KMS-11 (cell line): Measurements from ENCODE around the gene CD34.

ENCODE experiments used
- H2AFZ ChIP-seq: fragments of 200-600 bp; sonication (generic); 2 replicates; pipeline ENCODE4 v1.6.1; 2016; ENCODE audit warnings: antibody characterized with exemption, mixed run types, low read depth
- H3K27ac ChIP-seq: fragments of 200-600 bp; sonication (generic); 2 replicates; pipeline ENCODE4 v1.6.1; 2016; ENCODE audit warnings: mild to moderate bottlenecking, mixed run types
- H3K27me3 ChIP-seq: fragments of 200-600 bp; sonication (generic); 2 replicates; pipeline ENCODE4 v1.6.1; 2017; ENCODE audit warnings: mild to moderate bottlenecking, low read depth, mixed run types, moderate library complexity; ENCODE audit not compliant: insufficient read depth
- H3K36me3 ChIP-seq: fragments of 200-600 bp; sonication (generic); 2 replicates; pipeline ENCODE4 v1.6.1; 2017; ENCODE audit warnings: mild to moderate bottlenecking, mixed run types; ENCODE audit not compliant: insufficient read depth
- H3K4me1 ChIP-seq: fragments of 200-600 bp; sonication (generic); 2 replicates; pipeline ENCODE4 v1.6.1; 2016; ENCODE audit warnings: mild to moderate bottlenecking, low read depth, mixed run types; ENCODE audit not compliant: poor library complexity, severe bottlenecking
- H3K4me2 ChIP-seq: fragments of 200-600 bp; sonication (generic); 2 replicates; pipeline ENCODE4 v1.7.0; 2016; ENCODE audit warnings: mild to moderate bottlenecking, mixed run types
- H3K4me3 ChIP-seq: fragments of 200-600 bp; sonication (generic); IDR thresholded peaks from 2 replicates; pipeline ENCODE4 v1.6.1; 2017; ENCODE audit warnings: low read depth, low read length, mixed read lengths; ENCODE audit not compliant: insufficient read depth
- H3K79me2 ChIP-seq: fragments of 200-600 bp; sonication (generic); 2 replicates; pipeline ENCODE4 v1.6.1; 2016; ENCODE audit warnings: low read depth, mixed run types; ENCODE audit not compliant: insufficient read depth
- H3K9ac ChIP-seq: fragments of 200-600 bp; sonication (generic); 2 replicates; pipeline ENCODE4 v1.6.1; 2016; ENCODE audit warnings: mild to moderate bottlenecking, mixed run types
- H4K20me1 ChIP-seq: fragments of 200-600 bp; sonication (generic); 2 replicates; pipeline ENCODE4 v1.6.1; 2016; ENCODE audit warnings: mild to moderate bottlenecking, mixed run types; ENCODE audit not compliant: insufficient read depth
- TF ChIP-seq, protein P1 (sequence below): fragments of 200-600 bp; sonication (generic); conservative IDR thresholded peaks from 2 replicates; pipeline ENCODE4 v1.6.1; 2017; ENCODE audit warnings: low read depth, mild to moderate bottlenecking, antibody characterized with exemption, low read length, moderate library complexity, mixed read lengths

CD34 gene

DNA sequence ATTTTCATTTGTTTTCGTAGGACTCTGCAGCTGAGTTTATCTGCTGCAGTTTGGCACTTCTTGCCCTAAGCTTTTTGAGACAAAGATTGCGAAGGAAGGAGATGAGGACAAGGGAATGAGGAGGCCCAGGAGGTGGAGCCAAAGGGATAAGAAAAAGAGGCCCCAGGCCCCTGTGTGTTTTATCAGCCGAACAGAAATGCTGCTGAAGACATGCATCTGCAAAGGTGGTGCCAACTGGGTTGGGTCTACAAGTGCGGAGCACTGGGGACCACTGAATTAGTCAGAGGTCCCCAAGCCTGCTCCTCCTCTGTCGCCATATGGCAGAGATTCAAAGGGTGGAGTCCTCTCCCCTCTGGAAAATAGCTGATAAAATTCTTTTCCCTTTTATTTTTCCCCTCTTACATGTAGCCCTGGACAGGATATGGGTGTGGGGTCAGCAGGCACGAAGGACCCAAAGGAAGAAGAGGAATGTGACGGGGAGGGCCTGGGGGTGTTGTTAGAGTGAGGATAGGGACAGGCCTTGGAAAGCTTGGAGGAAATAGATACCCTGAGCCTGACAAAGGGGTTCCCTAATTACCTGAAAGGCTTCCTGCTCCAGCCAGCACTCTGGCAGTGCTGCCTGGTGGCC is 2.7 kb downstream of the CD34 start:
- H4K20me1 ChIP-seq: no peaks in the 10 kb centered on the region
- H3K79me2 ChIP-seq: no peaks in the 10 kb centered on the region
- H2AFZ ChIP-seq: no peak overlapping the region
- no peak overlapping the region for H3K4me3 ChIP-seq
- no peak overlapping the region for H3K4me2 ChIP-seq
- H3K36me3 ChIP-seq: no peaks in the 10 kb centered on the region
- no peaks in the 10 kb centered on the region for H3K4me1 ChIP-seq
- no peak overlapping the region for H3K27ac ChIP-seq
- no peaks in the 10 kb centered on the region for H3K27me3 ChIP-seq
- TF ChIP-seq, protein P1, sequence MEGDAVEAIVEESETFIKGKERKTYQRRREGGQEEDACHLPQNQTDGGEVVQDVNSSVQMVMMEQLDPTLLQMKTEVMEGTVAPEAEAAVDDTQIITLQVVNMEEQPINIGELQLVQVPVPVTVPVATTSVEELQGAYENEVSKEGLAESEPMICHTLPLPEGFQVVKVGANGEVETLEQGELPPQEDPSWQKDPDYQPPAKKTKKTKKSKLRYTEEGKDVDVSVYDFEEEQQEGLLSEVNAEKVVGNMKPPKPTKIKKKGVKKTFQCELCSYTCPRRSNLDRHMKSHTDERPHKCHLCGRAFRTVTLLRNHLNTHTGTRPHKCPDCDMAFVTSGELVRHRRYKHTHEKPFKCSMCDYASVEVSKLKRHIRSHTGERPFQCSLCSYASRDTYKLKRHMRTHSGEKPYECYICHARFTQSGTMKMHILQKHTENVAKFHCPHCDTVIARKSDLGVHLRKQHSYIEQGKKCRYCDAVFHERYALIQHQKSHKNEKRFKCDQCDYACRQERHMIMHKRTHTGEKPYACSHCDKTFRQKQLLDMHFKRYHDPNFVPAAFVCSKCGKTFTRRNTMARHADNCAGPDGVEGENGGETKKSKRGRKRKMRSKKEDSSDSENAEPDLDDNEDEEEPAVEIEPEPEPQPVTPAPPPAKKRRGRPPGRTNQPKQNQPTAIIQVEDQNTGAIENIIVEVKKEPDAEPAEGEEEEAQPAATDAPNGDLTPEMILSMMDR: no peak
- H3K9ac ChIP-seq: no peak overlapping the region

DNA sequence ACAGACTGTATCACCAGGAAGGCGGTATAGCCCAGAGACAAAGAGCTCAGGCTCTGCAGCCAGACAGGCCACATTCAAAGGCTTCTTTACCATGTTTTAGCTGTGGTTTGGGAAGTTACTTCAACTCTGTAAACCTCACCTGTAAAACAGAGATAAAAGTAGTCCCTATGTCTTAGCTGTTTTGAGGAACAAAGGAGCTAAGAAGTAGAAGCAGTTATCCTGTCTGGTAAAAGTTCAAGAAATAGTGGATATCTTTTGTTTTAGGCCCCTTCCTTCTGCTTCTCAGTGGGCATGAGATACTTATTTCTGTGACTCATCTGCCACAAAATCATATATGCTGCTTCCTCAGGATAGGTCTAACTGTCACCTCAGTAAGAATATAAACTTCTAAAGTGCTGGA is 6.5 kb downstream of the CD34 start:
- no peak overlapping the region for H3K4me3 ChIP-seq
- H3K27ac ChIP-seq: no peak overlapping the region
- H3K27me3 ChIP-seq: no peaks in the 10 kb centered on the region
- no peak overlapping the region for H3K4me2 ChIP-seq
- H3K4me1 ChIP-seq: no peaks in the 10 kb centered on the region
- H3K36me3 ChIP-seq: no peaks in the 10 kb centered on the region
- no peak overlapping the region for H2AFZ ChIP-seq
- H3K9ac ChIP-seq: no peak overlapping the region
- TF ChIP-seq, protein P1: no peak
- no peaks in the 10 kb centered on the region for H4K20me1 ChIP-seq
- H3K79me2 ChIP-seq: no peaks in the 10 kb centered on the region

DNA sequence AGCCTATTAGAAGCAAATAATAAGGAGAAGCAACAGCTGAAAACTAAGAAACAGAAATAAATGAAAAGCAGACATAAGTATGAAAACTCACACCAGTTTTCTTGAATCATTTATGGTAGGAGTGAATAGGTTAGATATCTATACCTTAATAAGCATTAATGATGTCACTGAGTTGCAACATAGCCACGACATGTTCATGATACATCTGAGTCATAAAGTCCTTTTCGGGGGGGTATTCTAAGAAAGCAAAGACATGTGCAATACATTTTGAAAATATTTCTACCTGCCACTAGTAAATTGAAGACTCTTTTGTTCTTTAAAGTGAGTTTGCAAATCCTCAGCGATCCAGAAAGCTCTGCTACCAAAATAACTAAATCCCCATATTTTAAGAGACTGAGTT is 7.2 kb downstream of the CD34 start:
- no peaks in the 10 kb centered on the region for H4K20me1 ChIP-seq
- H3K36me3 ChIP-seq: no peaks in the 10 kb centered on the region
- no peaks in the 10 kb centered on the region for H3K4me1 ChIP-seq
- H3K79me2 ChIP-seq: no peaks in the 10 kb centered on the region
- H3K9ac ChIP-seq: no peak overlapping the region
- no peak overlapping the region for H3K4me3 ChIP-seq
- no peak overlapping the region for H3K4me2 ChIP-seq
- no peak overlapping the region for H2AFZ ChIP-seq
- TF ChIP-seq, protein P1: no peak
- H3K27me3 ChIP-seq: no peaks in the 10 kb centered on the region
- no peak overlapping the region for H3K27ac ChIP-seq

DNA sequence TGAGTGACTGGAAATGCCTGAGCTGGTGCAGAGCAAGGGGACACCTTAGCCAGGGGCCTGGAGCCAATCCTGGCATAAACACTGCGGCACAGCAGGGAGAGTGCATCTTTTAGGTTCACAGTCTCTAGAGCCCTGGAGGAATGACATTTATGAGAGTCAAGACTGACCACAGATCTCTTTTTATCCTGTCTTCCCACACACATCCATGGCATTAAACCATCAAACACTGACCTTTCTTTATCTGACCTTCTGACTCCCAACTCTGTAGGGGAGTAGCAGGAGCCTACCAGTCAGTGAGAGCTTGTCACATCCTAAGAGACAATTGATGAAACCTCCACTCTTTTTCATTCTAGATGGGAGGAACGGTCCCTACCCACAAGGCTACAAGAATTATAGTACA is 7.9 kb downstream of the CD34 start:
- H2AFZ ChIP-seq: no peak overlapping the region
- H3K27ac ChIP-seq: no peak overlapping the region
- H3K36me3 ChIP-seq: no peaks in the 10 kb centered on the region
- H3K27me3 ChIP-seq: no peaks in the 10 kb centered on the region
- H3K4me3 ChIP-seq: no peak overlapping the region
- H3K4me1 ChIP-seq: no peaks in the 10 kb centered on the region
- H3K9ac ChIP-seq: no peak overlapping the region
- no peaks in the 10 kb centered on the region for H3K79me2 ChIP-seq
- H4K20me1 ChIP-seq: no peaks in the 10 kb centered on the region
- no peak overlapping the region for H3K4me2 ChIP-seq
- TF ChIP-seq, protein P1: no peak
